HG02938 (cell line): Measurements from ENCODE around the gene KCNK18.

Experiments
- ATAC-seq: cut with Tn5 transposase; IDR thresholded peaks from one replicate; pipeline ENCODE4 v1.9.1; 2021; ENCODE audit warnings: mild to moderate bottlenecking, moderate library complexity; ENCODE audit not compliant: unreplicated experiment

Gene KCNK18

DNA sequence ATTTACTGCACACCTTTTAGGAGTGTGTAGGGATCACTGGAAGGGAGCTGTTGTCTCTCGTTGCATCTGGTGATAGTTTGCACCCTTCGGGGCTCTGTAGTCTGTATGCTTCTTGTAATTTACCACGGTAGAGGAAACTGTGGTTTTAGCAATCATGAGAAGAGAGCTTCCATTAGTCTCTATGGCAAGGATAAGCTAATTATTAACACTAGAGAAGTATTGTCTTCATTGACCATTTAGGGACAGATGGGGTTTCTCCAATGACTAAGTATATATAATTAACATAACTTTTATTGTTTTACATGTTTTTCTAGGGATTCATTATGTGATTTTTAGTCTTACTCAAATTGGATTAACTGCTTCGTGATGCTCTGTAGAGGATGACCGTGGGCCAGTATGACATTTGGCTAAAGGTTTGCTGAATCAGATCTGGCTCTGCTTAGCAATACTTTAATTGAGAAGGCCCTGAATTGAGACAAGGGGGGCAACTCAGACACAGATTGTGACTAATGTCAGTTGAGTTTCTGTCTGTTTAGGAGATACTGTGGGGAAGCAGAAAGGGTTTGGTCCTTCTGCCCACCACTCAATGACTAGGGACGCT lies 52.3 kb downstream of the KCNK18 start:
- ATAC-seq = peak; percentile 73

DNA sequence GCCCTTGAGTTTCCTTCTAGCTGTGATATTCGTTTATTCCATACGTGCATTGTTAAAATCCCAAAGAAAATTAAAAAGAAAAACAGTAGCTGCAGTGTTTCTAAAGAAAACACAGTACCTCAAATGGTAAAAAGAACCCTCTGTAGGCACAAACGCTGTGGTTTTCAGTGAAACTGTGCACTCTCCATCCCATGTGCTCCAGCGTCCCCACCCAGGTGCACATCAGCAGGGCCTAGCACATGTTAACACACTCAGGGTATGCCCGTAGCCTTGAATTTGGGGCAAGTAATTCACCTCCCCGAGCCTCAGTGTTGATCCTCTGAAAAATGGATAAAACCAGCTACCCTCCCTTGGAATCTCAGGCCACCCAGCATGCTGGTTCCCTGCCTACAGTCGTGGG lies 53.1 kb downstream of the KCNK18 start:
- no peak for ATAC-seq

DNA sequence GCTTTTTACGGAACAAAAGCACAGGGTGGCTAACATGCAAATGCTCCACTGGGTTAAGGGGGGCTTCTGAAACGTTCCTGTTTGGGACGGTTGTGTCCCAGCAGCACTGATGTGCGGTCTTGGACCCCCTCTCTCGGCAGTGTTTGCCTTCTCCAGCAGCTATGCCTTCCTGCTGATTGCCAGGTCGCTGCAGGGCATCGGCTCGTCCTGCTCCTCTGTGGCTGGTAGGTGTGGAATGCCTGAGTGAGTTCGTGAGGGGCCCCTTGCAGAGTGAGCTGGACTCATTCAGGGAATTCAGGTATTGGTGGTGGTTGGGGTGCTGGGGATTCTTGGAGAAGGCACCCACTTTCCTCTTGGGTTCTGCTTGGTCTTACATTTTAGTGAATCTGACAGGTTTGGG lies 56.6 kb downstream of the KCNK18 start:
- ATAC-seq = no peak

DNA sequence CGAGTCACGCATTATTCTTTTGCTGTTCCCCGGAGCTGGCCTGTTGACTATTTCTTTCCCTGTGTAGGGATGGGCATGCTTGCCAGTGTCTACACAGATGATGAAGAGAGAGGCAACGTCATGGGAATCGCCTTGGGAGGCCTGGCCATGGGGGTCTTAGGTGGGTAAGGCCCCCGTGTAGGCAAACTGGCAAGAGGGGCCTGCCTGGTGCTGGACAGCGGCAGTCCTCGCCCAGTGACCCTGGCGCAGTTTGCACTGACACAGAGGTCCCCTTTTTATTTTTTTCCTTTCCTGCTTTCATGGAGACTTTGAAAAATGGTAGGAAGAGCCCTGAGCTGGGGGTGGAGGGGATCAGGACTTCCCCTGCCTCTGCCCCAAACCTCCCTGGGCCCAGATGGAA lies 57.0 kb downstream of the KCNK18 start:
- no peak for ATAC-seq

DNA sequence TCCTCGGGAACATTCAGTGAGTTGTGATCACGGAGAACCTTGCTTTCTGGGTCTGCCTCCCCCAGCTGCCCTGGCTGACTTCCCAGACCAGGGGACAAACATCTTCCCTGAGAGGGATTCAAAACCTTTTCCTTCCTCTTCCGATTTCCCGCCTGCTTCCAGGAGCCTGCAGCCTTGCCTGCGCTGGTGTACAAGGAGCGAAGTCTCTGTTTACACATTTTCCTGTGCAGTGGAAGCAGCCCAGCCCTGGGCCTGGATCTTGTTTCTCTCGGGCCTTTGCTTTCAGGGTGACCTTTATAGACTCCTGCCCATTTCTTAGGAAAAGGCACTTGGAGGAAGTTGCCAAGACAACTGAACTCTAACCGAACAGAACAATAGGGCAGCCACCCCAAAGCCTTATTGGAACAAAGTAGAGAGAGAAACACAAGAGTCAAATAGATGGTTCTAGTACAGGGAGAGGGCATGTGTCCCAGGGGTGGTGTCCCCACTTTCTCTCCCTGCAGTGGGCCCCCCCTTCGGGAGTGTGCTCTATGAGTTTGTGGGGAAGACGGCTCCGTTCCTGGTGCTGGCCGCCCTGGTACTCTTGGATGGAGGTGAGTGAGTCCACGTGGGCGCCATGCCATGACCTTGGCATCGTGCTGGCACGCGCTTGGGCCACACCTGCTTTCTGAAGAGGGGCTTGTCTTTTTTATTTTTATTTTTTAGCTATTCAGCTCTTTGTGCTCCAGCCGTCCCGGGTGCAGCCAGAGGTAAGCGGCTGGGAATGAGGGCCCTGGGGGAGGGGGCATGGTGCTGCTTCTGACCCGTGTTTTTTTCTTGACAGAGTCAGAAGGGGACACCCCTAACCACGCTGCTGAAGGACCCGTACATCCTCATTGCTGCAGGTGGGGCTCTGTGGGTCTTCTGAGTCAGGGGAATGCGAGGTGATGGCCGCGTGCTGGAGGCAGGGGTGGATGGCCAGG lies 57.8 kb downstream of the KCNK18 start:
- no peak for ATAC-seq

DNA sequence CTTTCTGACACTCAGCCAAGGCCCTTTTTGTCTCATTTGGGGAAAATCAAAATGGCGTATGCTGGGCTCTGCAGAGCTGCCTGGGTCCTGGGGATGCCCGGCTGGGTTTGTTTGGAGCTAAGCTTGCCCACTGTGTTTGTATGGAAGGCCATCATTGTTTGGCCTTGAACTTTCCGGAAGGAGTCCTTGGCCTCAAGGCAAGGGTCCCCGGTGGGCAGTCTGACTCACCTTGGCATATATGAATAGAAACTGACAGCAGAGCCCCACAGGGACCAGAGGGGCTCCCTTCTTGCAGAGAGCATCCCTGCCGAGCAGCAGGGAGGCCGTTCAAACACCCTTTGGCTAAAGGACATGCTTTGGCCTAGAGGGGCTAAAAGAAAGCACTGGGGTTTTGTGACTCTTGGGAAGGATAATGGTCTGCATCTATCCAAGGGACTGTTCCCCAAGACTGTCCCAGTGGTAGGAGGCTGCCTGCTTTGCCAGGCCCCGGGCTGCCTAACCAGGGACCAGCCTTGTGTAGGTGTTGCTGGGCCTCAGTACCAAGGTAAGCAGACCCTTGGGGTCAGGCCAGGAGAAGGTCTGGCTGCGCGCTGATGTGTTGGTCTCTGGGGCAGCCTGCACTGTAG lies 58.7 kb downstream of the KCNK18 start:
- no peak for ATAC-seq

DNA sequence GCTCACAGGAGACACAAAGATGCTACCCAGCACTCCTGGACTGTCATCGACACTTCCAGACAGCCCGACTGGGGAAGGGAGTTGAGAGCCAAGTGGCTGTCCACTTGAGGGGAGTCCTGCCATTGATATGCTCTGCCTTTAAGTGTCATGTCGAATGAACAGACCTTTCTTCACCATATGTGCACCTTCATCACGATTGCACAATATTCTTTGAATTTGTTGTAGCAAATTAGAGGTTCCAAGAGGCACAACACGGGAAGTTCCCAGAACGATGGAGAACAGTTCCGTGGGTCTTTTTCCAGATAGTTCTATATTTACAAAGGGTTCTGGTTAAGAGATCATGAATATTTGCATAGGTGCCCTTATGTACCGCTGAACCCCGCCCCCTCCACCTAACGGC lies 59.6 kb downstream of the KCNK18 start:
- ATAC-seq = no peak

DNA sequence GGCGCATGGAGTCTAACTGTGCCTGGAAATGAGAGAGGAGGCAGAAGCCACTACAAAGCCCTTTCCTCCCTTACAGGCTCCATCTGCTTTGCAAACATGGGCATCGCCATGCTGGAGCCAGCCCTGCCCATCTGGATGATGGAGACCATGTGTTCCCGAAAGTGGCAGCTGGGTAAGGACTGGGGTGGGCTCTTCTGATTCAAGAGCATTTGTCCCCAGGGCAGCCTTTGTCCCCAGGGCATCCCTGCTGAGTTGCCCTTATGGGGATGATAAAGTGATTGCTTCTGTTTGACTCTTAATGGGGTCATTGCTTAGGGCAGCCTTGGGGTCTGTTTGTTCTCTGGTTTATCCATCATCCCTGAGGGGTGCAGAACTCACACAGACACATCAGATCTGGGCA lies 60.4 kb downstream of the KCNK18 start:
- ATAC-seq = no peak

DNA sequence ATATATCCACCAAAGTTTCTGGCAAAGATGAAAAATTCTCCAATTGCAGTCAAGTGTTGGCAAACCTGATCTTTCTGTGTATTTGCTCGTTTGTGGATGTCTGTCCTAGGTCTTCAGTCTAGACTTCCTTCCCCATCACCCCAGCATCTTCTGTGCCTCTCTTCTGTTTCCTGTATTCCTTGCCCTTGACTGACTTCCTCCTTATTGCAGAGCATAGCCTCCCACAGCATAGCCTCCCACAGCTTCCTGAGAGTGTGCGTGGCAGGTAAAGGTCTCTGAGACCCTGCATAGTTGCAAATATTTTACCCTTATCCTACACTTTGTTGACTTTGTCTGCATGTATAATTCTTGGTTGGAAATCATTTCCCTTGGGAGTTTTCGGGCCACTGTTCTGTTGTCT lies 62.0 kb downstream of the KCNK18 start:
- no peak for ATAC-seq
